ENCODE data around the gene GYG1.
"Not testable (repeated sequence)": the region's sequence is repeated elsewhere in the genome, so short reads cannot be mapped to it uniquely, and the experiment has no call there.

The GYG1 gene

DNA sequence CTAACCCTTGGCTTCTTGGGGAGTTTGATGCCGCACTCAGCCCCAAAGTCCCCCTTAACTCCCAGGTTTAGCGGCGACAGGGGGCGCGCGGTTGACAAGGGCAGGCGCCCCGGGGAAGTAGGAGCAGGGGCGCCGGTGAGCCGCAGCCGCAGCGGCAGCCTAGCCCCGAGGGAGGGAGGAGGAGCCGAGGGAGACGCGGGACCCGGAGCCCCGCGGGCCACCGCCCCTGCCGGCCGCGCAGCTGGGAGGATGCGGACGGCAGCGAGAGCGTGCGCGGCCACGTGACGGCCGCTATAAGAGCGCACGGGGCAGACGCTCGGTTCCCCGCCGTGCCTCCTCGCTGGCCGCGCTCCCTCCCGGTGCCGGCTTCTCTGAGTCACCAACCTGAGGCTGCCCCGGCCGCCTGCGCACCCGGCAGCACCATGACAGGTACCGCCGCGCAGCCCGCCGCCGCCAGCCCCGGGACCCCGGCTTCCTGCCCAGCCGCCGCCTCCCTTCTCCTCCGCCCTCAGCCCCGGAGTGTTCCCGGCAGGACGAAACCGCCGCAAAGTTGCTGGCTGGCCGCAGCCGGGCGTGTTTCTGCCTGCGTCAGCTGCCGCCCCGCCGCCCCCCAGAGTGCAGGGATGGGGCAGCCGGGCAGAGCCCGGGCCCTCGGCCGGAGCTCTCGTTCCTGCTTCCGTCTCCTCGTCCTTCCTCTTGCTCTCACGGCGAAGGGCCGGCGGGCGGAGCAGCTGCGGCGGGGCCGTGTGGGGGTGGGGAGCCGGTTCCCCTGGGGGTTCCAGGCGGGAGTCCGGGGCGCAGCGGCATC is at the start of gene GYG1:
TSS of gene GYG1 (plus strand) at position 322 of the 808 bp plus-strand sequence. CDS start at position 423, 101 bp downstream.
- DNase-seq: peak; percentile 80 to 82

DNA sequence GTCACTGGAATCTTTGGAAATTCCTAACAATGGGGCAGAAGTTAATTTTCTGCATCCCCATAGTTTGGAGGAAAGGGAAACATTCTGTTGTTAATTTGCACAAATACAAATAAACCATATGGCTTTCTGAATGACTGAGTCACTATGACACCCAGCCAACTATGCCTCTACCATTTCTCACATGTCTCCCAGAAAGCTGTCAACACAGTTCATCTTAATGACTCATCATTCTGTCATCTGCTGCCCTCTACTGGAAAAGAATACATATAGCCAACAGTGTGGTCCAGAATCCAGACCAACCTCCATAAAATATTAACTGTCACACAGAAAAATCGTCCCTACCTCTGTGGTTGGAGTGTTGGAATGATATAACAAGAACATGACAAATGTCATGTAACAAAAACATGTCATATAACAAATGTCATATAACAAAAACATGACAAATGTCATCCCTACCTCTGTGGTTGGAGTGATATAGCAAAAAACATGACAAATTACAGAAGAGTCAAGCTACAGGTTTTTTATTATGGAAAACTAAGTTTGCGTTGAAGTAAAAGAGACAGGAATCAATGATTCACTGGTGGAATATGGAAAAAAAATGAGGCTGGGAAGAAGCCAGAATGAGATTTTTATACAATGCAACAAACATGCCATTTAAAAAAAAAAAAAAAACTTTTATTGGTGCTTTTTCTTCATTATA is 47.7 kb upstream of the GYG1 start:
- peak; percentile 6 to 55 for DNase-seq

DNA sequence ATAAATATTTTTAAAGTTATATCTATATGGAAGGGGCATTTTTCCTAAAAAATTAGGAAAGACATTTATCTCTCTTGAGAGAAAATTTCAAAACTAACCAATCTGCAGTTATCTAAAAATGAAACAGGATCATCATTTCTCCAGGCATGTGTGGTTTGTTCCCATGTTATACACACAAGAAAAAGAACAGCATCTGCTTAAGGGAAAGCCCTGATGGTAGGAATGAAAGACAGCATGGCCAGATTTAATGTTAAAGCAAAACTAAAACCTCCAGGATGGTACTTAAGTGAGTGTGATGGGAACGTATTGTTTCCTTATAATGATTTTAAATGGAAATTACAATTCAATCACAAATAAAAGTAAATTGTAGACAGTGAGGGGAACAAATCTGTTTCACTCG is 46.2 kb upstream of the GYG1 start:
- DNase-seq: no peak

DNA sequence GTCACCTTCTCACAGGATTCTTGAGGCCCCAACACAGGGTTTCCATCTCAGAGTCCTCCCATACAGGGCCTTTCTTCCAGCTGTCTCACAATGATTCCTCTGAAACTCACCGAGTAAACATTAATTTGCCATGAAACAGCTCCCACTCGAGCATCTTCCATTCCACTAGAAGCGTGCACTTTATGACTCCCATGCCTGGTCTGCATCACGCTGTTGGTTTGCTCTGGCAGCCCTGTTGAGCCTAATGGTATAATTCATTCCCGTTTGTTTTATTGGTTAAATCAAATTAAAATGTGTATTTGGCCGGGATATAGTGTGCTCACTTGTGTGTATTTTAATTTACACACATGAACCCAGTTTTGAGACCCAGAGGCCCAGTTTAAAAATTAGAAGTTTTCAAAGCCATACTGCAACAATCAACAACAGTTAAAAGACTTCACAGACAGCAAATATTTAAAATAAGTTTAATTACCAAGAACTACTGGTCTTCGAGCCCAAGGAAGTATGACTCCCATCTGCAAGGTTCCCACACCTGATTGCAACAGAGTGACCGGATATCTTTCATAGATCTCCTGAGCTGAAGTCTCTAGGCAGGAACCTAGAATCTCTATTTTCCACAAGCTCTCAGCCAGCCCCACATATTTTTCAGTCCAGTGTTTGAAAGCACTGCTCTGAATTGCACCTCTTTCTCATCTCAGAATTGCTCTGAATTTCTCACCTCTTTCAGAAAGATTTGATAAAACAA is 42.3 kb upstream of the GYG1 start:
- no peak for DNase-seq

DNA sequence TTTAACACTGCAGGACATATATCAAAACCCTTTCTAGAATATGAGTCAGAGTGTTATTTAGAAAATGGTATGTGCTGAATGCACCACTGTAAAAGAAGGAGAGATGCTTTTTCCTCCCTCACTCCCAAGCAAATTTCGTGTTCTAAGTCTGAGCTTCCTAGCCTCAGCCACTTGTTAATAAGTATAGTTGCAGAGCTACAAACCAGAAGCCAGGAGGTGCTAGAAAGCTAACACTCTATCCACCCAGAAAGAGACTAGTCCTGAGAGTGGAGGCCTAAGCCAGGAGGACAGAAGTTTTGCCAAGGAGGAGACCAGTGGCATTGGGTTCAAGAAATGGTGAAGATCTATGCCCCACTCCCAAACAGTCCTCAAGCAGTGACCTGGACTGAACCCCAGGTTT is 40.5 kb upstream of the GYG1 start:
- DNase-seq: peak in 1 of 2 donors; percentile 3

DNA sequence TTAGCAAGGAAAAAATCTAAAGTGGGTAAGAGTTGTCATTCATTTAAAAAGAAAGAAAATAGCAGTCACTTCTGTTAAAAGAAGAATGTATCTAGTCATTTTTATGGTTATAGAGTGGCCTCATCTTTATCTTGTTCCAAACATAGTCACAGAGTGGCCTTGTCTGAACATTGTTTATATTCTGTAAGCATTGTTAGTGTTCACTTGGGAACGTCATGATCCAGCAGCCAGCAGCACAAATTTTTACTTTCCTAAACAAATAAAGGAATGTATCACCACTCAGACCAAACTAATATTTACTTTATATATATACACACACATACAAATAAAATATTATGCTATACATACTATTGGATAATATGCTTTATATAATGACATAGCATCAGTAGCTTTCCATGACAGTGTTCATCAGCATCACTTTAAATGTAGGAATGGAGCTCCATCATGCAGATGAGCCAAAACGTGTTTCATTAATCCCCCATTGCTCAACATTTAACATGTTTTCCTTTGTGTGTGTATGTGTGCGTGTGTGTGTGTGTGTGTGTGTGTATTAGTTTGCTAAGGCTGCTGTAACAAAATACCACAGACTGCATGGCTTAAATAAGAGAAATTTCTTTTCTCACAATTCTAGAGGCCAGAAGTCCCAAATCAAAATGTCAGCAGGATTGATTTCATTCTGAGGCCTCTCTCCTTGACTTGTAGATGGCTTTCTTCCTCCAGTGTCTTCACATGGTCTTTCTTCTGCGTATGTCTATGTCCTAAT is 39.6 kb upstream of the GYG1 start:
- DNase-seq: no peak

DNA sequence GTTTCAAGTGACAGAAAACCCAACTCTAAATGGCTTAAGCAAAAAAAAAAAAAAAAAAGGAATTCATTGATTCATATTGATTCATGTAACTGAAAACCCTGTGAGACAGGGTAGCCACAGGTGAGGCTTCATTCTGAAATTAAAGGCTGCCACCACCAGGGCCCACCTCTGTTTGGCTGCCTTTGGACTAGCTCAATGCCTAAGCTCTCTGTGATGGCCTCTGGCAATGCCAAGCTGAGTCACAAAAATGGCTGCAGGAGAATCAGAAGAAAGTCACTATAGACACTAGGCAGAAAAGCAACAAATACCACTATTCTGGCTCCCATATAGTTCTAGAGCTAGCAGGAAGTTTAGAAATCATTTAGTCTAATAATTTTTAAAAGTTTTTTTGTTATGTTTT is 38.2 kb upstream of the GYG1 start:
- no peak for DNase-seq

DNA sequence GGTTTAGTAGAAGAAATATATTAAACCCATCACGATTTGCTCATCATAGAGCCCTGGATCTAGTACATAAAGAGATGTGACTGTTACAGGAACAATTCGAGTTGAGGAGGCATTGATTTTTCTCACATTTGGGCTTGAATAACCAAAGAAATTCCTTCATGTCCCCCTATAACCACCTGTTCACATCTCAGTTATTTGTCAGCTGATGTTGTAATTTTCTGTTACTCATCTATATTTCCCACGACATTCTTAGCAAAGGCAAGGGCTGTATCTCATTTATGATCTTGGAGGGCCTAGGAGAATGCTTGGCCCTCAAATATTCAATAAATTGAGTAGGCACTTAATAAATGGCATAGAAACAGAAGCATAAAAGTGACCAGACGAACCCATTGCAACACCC is 36.4 kb upstream of the GYG1 start:
- DNase-seq: no peak

DNA sequence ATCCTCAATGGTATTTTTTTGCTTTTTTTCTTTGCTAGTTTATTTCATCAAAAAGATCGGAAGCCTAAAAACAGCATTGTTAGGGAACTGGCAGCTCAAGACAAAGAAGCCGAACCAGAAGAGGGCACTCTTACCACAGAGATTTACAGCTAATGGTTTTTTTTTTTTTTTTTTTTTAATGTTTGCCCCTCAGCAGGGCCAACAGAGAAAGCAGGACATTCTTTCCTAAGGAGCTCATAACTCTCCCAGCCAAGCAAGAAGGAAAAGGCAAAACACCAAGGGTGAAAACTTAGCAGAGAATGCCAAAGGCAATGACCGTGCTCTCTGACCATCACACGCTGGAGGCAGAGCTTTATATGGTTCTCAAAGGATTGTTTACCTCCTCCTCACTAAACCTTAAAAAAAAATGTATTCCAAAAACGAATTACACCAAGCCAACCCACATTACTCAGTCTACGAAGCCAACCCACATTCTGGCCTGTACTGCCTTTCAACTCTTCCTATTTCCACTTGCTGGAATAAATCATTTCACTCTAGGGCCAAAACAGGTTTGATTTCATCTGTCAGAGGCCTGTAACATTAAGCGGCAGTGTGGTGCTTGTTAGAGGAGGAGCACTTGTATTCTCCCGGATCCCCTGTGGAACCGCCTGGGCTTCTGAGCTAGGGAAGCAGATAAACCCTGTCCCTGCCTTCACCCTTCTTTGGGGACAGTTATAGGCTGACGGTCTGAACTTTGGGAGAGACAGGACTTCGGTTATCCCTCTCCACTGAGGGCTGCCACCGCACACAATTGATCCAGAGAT is 35.6 kb upstream of the GYG1 start:
- peak; percentile 13 to 57 for DNase-seq

DNA sequence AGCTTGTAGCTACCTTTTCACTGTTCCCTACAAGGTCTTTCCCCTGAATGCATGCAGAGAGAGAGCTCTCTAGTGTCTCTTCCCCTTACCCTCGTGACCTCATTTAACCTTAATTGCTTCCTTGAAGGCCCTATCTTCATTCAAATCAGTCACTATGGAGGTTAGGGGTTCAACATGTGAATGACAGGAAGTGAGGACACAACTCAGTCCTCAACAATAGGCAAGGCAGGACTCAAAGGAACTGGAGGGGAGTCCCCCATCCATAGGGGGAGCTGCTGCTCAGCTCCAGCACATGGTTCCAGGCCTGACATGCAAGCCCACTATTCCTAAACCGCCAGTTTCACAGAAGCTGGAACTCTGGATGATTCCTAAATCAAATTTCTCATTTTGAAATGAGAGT is 33.8 kb upstream of the GYG1 start:
- DNase-seq: no peak

DNA sequence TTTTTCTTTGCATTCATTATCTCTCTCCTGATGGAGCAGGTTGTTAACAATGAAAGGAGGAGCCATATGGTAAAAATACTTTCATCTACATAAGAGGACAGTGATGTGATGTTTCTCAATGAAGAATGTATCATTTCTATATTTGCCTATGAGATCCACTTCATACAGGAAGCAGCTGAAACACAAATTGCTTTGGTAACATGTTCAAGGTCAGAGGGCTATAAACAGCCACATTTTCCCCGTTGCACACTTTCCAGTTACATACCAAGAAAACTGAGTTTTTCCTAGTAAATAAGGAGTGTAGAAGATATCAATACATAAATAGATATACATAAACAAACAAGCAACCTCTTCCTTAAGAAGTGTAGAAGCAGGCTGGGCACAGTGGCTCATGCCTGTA is 32.6 kb upstream of the GYG1 start:
- DNase-seq: no peak

DNA sequence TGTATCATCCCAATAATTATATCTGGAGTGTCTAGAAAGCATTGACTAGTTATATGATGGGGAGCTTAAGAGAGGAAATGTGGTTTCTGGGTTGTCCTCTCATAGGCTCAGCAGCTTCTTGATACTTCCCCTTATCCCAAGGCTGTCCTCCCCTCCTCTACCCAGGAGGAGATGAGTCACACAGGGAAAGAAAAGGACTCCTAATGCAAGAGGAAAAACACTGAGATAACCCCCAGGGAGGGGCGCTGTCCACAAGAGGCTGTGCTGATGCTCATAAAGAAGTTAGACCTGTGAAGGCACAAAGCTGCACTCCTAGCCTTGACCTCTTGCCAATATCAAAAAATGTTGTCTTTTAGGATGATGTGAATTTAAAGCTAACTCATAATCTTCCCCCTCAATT is 28.8 kb upstream of the GYG1 start:
- DNase-seq: peak in 1 of 2 donors; percentile 4

DNA sequence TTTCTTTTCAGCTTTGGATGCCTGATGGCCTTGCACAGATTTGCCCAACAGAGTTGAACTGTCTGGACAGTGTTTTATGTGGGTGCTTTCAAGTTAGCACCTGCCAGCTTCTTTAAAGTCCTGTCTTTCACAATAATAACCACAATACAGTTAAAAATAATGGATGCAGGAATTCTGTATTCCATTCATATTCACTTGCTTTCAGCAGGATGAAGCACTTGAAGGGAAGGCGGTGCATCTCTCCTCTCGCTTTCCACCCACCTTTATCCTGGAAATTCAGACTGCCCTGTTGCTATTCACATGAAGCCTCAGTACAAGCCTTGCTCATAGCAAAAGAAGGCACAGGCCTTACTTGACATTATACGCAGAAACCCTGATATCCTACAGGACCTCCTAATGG is 26.5 kb upstream of the GYG1 start:
- DNase-seq: no peak

DNA sequence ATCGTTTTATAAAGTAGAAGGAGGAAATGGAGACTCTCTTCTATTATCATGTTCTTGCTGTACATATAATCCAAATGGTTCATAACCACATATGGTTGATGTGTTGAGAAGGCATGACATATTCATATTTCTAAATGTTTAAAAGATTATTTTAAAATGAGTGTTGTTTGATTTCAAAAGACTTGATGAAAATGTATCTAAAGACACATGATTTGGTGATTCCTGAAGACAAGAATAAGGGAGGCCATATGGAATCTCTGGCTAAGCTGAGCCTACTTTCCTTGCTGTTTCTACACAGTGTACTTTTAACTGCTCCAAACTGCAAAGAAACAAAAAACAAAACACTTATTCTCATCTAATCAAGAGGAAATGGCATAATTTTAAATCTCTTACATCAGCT is 23.0 kb upstream of the GYG1 start:
- no peak for DNase-seq

DNA sequence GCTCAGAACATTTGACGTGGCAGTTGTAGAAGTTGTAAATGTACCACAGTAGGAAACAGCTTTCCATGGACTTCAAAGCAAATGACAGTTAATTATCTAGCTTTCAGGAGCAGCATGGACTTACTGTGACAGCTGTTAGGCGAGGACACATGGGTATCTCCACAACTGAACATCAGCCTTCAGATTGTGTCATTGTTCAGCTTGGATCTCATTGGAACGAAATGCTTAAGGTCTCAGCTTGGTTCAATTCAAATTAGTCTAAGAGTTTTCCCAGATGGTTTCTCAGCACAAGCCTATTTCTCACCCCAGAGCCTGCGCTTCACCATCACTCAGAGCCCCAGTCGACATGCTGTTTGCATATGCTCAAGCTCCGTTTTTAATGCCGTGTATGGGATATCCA is 21.1 kb upstream of the GYG1 start:
- DNase-seq: no peak

DNA sequence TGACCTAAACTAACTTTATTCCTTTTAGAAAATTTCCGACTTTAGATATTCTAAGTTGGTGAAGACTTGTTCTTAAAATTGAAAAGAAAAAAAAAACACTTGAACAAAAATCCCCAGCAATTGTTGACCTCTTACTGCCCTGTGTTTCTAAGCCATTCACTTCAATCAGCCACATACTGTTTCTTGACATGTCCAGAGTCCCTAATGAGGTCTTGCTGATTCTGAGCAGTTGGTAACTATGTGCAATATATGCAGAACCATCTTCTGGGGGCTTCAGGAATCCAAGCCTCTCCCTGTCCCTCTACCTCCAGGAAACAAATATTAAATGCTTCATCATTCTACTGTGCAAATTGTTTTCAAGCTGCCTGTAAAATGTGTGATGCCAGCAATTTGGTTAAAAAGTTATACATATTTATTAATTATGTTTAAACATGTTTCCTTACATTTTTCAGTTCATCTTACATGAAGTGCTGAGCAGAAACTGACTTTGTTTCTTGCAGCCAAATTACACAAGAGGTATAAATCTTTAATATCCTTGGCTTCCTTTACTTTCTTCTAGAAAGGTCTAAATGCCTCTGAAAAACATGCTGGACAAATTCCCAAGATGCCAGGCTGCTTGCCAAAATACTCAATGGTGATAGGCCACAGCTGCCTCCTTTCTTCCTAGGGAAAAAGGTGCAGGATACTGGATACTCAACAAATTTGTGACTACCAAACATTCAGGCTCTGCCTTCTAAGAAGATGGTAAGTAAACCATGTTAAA is 19.8 kb upstream of the GYG1 start:
- DNase-seq: no peak

DNA sequence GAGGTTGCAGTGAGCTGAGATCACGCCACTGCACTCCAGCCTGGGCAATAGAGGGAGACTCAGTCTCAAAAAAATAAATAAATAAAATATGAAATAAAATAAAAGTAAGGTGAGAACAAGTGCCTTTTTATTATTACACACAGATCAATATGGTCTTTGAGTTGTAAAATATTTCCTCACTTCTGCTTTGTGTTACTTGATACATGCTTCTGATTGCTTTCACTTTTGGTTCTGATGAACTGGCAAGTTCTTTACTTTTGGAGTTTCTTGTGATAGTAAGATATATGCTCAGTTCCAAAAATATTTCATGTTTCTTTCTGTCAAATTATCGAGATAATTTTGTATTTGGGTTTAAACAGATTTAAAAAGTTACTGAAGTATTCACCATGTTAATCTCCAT is 16.6 kb upstream of the GYG1 start:
- DNase-seq: no peak

DNA sequence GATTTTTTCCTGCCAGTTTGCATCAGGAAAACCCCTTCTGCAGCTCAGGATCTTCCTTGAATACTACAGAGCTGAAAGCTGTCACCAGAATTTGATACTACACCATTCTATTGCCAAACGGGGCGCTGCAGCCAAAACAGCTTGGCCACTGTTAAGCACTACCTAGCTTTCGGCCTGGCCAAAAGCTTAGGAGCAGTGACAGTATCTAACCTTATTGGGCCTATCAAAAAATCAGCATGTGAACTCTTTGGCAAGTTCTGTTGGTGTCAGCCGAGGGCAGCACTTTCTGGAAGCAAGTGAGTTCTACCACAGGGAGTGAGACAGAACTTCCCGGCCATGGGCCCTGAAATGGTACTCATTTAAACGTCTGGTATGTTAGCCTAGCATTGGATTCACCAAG is 16.1 kb upstream of the GYG1 start:
- no peak for DNase-seq

DNA sequence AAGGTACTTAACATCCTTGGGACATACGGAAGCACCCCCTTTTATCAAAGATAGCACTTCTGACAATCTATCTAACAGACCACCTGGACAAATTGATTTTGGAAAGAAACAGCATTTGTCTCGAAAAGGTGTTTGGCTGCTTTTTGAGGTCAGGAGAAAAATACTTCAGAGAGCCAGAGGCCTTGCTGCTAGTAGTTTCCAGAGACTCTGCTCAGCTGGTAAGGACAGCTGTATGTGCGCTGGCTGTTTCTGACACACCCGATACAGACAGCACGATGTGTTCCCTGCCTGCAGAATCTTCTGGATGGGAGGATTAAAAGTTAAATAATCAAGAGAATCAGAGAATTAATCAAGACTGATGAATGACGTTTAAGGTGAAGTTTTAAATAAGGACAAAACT is 15.6 kb upstream of the GYG1 start:
- no peak for DNase-seq

DNA sequence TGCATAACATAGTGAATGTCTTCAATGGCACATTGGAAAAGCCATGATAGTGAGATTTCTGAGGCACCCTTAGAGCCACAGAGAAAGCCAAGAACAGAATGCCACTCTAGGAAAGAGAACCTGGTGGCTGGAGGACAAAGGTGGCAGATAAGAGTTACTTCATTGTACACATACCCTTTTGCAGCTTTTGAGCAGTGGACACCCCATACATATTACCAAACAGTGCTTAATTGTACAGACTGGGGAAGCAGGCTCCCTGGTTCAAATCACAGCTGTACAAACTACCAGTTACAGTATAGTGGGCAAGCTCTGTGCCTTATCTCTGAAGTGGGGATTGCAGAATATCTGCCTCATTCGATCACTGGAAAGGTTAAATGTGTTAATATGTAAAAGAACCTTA is 10.1 kb upstream of the GYG1 start:
- no peak for DNase-seq

DNA sequence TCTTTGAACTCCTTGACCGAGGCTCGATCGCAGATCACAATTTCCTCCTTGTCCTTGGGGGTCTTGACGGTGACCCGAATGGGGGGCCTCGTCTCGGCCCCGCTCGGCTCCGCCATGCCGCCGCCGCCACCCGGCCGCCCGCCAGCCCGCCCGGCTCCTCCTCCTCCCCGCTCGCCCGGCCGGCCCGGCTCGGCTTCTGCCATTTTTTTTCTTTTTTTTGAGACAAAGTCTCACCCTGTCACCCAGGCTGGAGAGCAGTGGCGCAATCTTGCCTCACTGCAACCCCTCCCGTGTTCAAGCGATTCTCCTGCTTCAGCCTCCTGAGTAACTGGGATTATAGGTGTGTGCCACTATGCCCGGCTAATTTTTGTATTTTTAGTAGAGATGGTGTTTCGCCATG is 3.8 kb upstream of the GYG1 start:
- not testable (repeated sequence) for DNase-seq

Data from CD4-positive, alpha-beta T cell treated with Interferon alpha-2 for 1 hour (primary cell).